DOHH2 (cell line): ENCODE results near the gene MANEA.

Experiments used
- H3F3A ChIP-seq: fragments of 200-600 bp; sonication (generic), shearing (Covaris generic); 2 replicates; pipeline ENCODE4 v1.6.0; 2016; ENCODE audit warnings: antibody characterized with exemption, mild to moderate bottlenecking; ENCODE audit not compliant: control insufficient read depth, insufficient read depth
- H3K27ac ChIP-seq: fragments of 200-600 bp; sonication (generic); 2 replicates; pipeline ENCODE4 v1.5.1; 2014; ENCODE audit warnings: low read depth, mild to moderate bottlenecking, low read length, moderate library complexity
- H3K27me3 ChIP-seq: fragments of 200-600 bp; sonication (generic); 2 replicates; pipeline ENCODE4 v1.6.1; 2014; ENCODE audit warnings: mild to moderate bottlenecking, low read length, mixed read lengths; ENCODE audit not compliant: control insufficient read depth
- H3K36me3 ChIP-seq: fragments of 200-600 bp; sonication (generic); 2 replicates; pipeline ENCODE4 v1.6.1; 2014; ENCODE audit warnings: mild to moderate bottlenecking, low read length, moderate library complexity, mixed read lengths; ENCODE audit not compliant: control insufficient read depth
- H3K4me1 ChIP-seq: fragments of 200-600 bp; sonication (generic); 2 replicates; pipeline ENCODE4 v1.6.1; 2014; ENCODE audit warnings: mild to moderate bottlenecking, low read length, mixed read lengths; ENCODE audit not compliant: control insufficient read depth
- H3K4me2 ChIP-seq: fragments of 200-600 bp; sonication (generic); 2 replicates; pipeline ENCODE4 v1.6.0; 2014; ENCODE audit warnings: mild to moderate bottlenecking, low read length, moderate library complexity
- H3K4me3 ChIP-seq: fragments of 200-600 bp; sonication (generic); 2 replicates; pipeline ENCODE4 v1.5.1; 2014; ENCODE audit warnings: mild to moderate bottlenecking, low read length, mixed read lengths
- H3K79me2 ChIP-seq: fragments of 200-600 bp; sonication (generic); 2 replicates; pipeline ENCODE4 v1.6.1; 2014; ENCODE audit warnings: mild to moderate bottlenecking, low read length, mixed read lengths; ENCODE audit not compliant: control insufficient read depth
- H3K9me2 ChIP-seq: fragments of 200-600 bp; sonication (generic); replicated peaks from 2 replicates; pipeline ENCODE4 v1.6.1; 2014; ENCODE audit warnings: mild to moderate bottlenecking, low read length, mixed read lengths; ENCODE audit not compliant: control insufficient read depth
- H3K9me3 ChIP-seq: fragments of 200-600 bp; sonication (generic); 2 replicates; pipeline ENCODE4 v1.6.1; 2014; ENCODE audit warnings: antibody characterized with exemption, low read length, mixed read lengths; ENCODE audit not compliant: control insufficient read depth, insufficient read depth
- H4K20me1 ChIP-seq: fragments of 200-600 bp; sonication (generic); 2 replicates; pipeline ENCODE4 v1.6.0; 2014; ENCODE audit warnings: low read depth, mild to moderate bottlenecking, antibody characterized with exemption, low read length, moderate library complexity; ENCODE audit not compliant: control insufficient read depth, insufficient read depth
- CTCF ChIP-seq: fragments of 200-600 bp; sonication (generic); IDR thresholded peaks from one replicate; pipeline ENCODE4 v1.5.1; 2014; ENCODE audit warnings: antibody characterized with exemption, mild to moderate bottlenecking, low read depth, low read length; ENCODE audit not compliant: poor library complexity, severe bottlenecking
- EZH2phosphoT487 ChIP-seq: fragments of 200-600 bp; sonication (generic); IDR thresholded peaks from 2 replicates; pipeline ENCODE4 v1.6.1; 2017; ENCODE audit warnings: borderline replicate concordance, mild to moderate bottlenecking, antibody characterized with exemption, low read length, moderate library complexity, mixed read lengths

Gene MANEA

GRCh38 chr6:95599706-95600105 lies 22.4 kb downstream of the MANEA start:
- Histone ChIP-seq H3K79me2 (0 out of 2 replicates have a peak, but pooled peaks cover 4% of the 10 kb centered on the region), H3K27ac (no peak overlapping the region), H3K36me3 (peaks cover 8% of the 10 kb centered on the region), H3K9me3 (no peaks in the 10 kb centered on the region), H3F3A (no peaks in the 10 kb centered on the region), H3K4me3 (no peak overlapping the region), H3K27me3 (no peaks in the 10 kb centered on the region), H3K4me1 (no peaks in the 10 kb centered on the region), H3K4me2 (no peak overlapping the region), H4K20me1 (no peaks in the 10 kb centered on the region), H3K9me2 (no peaks in the 10 kb centered on the region)
- no peak for TF ChIP-seq EZH2phosphoT487
- no peak for TF ChIP-seq CTCF

GRCh38 chr6:95601133-95601532 lies 23.8 kb downstream of the MANEA start:
- H3K4me1 ChIP-seq, result no peaks in the 10 kb centered on the region
- H3K36me3 ChIP-seq, result peaks cover 14% of the 10 kb centered on the region
- no peaks in the 10 kb centered on the region for H3K27me3 ChIP-seq
- H3F3A ChIP-seq, result no peaks in the 10 kb centered on the region
- H4K20me1 ChIP-seq, result no peaks in the 10 kb centered on the region
- no peaks in the 10 kb centered on the region for H3K9me2 ChIP-seq
- no peak overlapping the region for H3K27ac ChIP-seq
- H3K9me3 ChIP-seq, result no peaks in the 10 kb centered on the region
- no peak for TF ChIP-seq CTCF
- no peak for TF ChIP-seq EZH2phosphoT487
- H3K79me2 ChIP-seq, result no peaks in the 10 kb centered on the region
- no peak overlapping the region for H3K4me2 ChIP-seq
- H3K4me3 ChIP-seq, result no peak overlapping the region

- Histone ChIP-seq H4K20me1 (no peaks in the 10 kb centered on the region), H3K27me3 (no peaks in the 10 kb centered on the region), H3K4me1 (no peaks in the 10 kb centered on the region), H3K79me2 (no peaks in the 10 kb centered on the region), H3K9me2 (no peaks in the 10 kb centered on the region), H3K27ac (no peak overlapping the region), H3K4me3 (no peak overlapping the region), H3K4me2 (no peak overlapping the region), H3F3A (no peaks in the 10 kb centered on the region), H3K9me3 (no peaks in the 10 kb centered on the region), H3K36me3 (no peaks in the 10 kb centered on the region)
- no peak for TF ChIP-seq EZH2phosphoT487
- no peak for TF ChIP-seq CTCF
Measured at GRCh38 chr6:95614094-95614493, 36.8 kb downstream of the MANEA start.

GRCh38 chr6:95629551-95629950 lies 52.2 kb downstream of the MANEA start:
- Histone ChIP-seq H3K27ac (no peak overlapping the region), H3K4me2 (no peak overlapping the region), H3K27me3 (no peaks in the 10 kb centered on the region), H3F3A (no peaks in the 10 kb centered on the region), H3K36me3 (no peaks in the 10 kb centered on the region), H3K9me3 (no peaks in the 10 kb centered on the region), H3K9me2 (no peaks in the 10 kb centered on the region), H4K20me1 (no peaks in the 10 kb centered on the region), H3K4me1 (no peaks in the 10 kb centered on the region; the same call in 1 of the 2 replicates), H3K79me2 (no peaks in the 10 kb centered on the region), H3K4me3 (no peak overlapping the region)
- TF ChIP-seq EZH2phosphoT487, result no peak
- no peak for TF ChIP-seq CTCF
